ENCODE data around the gene SIGMAR1. TPM values are rescaled to one million over a fixed set of nuclear protein-coding genes. Genes with fewer than 3 reads are reported as not detected.
A peak's percentile ranks its signal among the peaks of the same experiment; 100 is the strongest.

Gene SIGMAR1
- total and polyA plus RNA-seq, 12 donors, result 15.8 to 54.0 (median 23.2) TPM

DNA sequence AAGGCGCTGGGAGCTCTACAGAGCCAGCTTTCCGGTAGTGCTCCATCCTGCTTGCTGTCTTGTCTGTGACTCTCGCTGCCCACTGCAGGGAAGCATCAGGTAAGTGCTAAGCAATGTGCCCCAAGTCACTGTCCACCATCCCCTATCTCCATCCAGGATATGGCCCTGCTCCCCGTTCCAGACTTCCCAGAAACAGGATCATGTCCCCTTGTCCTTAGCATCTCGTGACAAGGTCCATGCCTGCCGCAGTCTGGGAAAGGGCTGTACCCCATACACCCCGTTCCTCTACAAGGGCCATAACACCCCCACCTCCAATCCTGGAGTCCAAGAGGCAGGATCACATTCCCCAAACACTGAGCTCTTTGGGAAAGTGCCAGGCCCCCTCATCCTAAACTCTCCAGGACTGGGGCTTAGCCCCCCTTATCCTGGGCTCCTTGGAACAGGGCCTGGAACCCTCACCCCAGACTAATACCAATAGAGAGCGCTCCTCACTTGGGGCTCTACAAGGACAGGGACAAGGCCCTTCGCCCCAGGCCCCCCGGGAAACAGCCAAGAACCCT lies 26.3 kb downstream of the SIGMAR1 start:
- 66% methylated on average over 10 of the region's 10 CpGs for WGBS, 2 donors
- intact Hi-C loops (cut with DNase I), result loop anchor here in 2 of 10 donors (5.0 kb wide), 2 partner anchors 91 to 279 kb away; no protein-coding TSS in a partner anchor
- peaks cover 0 to 31% (median 6%) of the 10 kb centered on the region in 9 donors for H3K36me3 ChIP-seq
- TF ChIP-seq, protein P1, sequence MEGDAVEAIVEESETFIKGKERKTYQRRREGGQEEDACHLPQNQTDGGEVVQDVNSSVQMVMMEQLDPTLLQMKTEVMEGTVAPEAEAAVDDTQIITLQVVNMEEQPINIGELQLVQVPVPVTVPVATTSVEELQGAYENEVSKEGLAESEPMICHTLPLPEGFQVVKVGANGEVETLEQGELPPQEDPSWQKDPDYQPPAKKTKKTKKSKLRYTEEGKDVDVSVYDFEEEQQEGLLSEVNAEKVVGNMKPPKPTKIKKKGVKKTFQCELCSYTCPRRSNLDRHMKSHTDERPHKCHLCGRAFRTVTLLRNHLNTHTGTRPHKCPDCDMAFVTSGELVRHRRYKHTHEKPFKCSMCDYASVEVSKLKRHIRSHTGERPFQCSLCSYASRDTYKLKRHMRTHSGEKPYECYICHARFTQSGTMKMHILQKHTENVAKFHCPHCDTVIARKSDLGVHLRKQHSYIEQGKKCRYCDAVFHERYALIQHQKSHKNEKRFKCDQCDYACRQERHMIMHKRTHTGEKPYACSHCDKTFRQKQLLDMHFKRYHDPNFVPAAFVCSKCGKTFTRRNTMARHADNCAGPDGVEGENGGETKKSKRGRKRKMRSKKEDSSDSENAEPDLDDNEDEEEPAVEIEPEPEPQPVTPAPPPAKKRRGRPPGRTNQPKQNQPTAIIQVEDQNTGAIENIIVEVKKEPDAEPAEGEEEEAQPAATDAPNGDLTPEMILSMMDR (IDR thresholded peaks at IDR 0.05), result no peak
- peak overlapping the region; percentile 71 to 98 (median 92) for H3K27ac ChIP-seq
- ATAC-seq (peak; percentile 7 to 49 (median 20)), DNase-seq (no peak)
- no peaks in the 10 kb centered on the region for H3K9me3 ChIP-seq
- H3K4me3 ChIP-seq, result peak overlapping the region; percentile 34 to 86 (median 79)
- no peaks in the 10 kb centered on the region for H3K27me3 ChIP-seq
- H3K4me1 ChIP-seq, result peaks cover 2 to 31% (median 25%) of the 10 kb centered on the region in 9 donors

DNA sequence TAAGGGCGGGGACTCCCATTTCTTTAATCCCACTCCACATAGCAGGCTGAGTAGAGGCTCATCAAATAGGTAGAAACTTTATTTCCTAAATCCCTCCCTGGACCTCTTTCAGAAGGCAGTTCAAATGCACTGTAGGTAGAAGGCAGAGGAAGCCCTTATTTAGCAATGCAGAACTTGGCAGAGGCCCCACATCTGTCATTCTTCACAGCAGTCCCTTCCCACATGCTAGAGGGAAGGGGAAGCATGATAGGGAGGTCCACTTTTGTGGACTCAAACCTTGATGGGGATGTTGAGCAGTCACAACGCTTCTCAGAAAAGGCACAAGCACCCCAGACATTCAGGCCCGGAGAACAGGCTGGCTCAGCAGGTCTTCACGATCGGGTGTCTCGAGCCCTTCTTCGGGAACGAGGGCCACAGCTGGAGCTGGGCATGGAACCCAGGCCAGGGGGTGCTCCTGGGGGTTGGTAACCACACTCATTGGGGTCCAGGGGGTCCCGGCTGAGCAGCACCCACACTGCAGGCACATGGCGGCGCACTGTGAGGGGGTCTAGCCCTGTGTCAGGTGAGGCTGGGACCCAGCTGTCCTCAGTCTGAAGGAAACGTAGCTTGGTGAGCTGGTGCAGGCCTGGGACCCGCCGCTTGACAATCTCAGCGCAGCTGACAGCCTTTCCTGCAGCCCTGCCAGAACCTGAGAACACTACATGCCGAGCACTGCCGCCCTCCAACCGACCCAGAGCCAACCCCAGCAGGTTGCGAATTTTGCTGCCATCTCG lies 27.0 kb downstream of the SIGMAR1 start:
- peak in 1 of 2 donors; percentile 36 for DNase-seq
- peak in 6 of 8 donors; percentile 12 to 55 (median 38) for ATAC-seq
- intact Hi-C loops (cut with DNase I), result loop anchor here in 2 of 10 donors (5.0 kb wide), 2 partner anchors 92 to 278 kb away; no protein-coding TSS in a partner anchor
- Histone ChIP-seq H3K9me3 (no peaks in the 10 kb centered on the region), H3K27me3 (no peaks in the 10 kb centered on the region), H3K4me3 (peak overlapping the region in 9 of 10 donors; percentile 48 to 86 (median 79)), H3K4me1 (peaks cover 2 to 31% (median 25%) of the 10 kb centered on the region in 9 donors), H3K27ac (peak overlapping the region in 7 of 10 donors; percentile 75 to 98 (median 94)), H3K36me3 (peaks cover 0 to 24% (median 6%) of the 10 kb centered on the region in 9 donors)
- TF ChIP-seq, protein P1 (IDR thresholded peaks at IDR 0.05), result no peak
- WGBS, 2 donors, result 85% methylated on average over 20 of the region's 20 CpGs

DNA sequence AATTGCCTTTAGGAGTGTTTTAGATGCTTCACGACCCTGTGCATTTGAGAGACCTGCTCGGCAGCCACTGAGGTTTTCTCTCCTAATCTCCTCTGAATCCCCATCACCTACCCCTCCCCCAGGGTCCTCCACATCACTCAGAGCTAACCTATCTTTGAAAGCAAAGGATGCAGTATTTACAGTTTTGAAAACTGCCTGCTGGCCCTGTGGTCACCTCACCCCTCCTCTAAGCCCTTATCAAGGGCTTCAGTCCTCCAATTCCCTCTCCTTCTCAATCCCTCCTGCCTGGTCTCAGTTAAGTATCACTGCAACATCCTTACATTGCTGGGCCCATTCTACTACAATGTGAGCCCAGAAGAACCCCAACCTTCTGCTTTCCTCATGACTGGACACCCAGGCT lies 30.3 kb downstream of the SIGMAR1 start:
- DNase-seq, result no peak
- H3K27me3 ChIP-seq, result no peaks in the 10 kb centered on the region
- intact Hi-C loops (cut with DNase I), result loop anchor here in 2 of 10 donors (10.0 kb wide), 3 partner anchors 203 to 273 kb away; no protein-coding TSS in a partner anchor
- WGBS, 2 donors, result 42 to 51% methylated on average over 2 of the region's 2 CpGs
- peaks cover 2 to 20% (median 16%) of the 10 kb centered on the region in 9 donors for H3K4me1 ChIP-seq
- no peak overlapping the region for H3K27ac ChIP-seq
- H3K4me3 ChIP-seq, result no peak overlapping the region
- no peaks in the 10 kb centered on the region for H3K9me3 ChIP-seq
- no peak for ATAC-seq
- TF ChIP-seq, protein P1 (IDR thresholded peaks at IDR 0.05), result no peak
- no peaks in the 10 kb centered on the region for H3K36me3 ChIP-seq

DNA sequence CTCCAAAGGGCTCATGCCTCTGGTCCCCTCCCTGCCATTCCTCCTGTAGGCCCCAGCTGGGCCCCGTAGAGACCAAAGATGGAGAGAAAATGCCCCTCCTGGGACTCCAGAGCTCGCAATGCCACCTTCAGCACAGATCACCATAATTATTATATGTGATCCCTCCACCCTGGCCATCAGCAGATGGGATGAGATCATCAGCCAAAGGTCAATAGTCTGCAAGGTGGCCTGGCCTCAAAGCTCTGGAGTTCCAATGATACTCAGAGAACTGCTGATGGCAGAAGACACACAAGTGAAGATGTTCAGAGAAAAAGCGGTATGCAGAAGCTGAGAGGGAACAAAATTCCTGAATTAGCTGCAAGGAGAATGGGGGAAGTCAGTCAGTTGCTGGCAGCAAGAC lies 30.7 kb downstream of the SIGMAR1 start:
- Histone ChIP-seq H3K27ac (no peak overlapping the region), H3K4me3 (no peak overlapping the region), H3K4me1 (peaks cover 2 to 18% (median 15%) of the 10 kb centered on the region in 9 donors), H3K9me3 (no peaks in the 10 kb centered on the region), H3K27me3 (no peaks in the 10 kb centered on the region), H3K36me3 (no peaks in the 10 kb centered on the region)
- 87 to 89% methylated on average over 3 of the region's 3 CpGs for WGBS, 2 donors
- ATAC-seq (no peak), DNase-seq (no peak)
- intact Hi-C loops (cut with DNase I), result loop anchor here in 2 of 10 donors (10.0 kb wide), 3 partner anchors 202 to 272 kb away; no protein-coding TSS in a partner anchor
- TF ChIP-seq, protein P1 (IDR thresholded peaks at IDR 0.05), result no peak
